GM23248 (cell line): ENCODE measurements around the gene BHMT2. TPM values are rescaled to one million over a fixed set of nuclear protein-coding genes. Genes with fewer than 3 reads are reported as not detected.

Source experiments
- DNase-seq: peaks from one replicate; pipeline ENCODE4 v3.0.0-alpha.2; 2015
- H2AFZ ChIP-seq: fragments of 200-600 bp; sonication (generic); 2 replicates; pipeline ENCODE4 v1.6.1; 2016; ENCODE audit warnings: antibody characterized with exemption
- H3F3A ChIP-seq: fragments of 200-600 bp; sonication (generic); 2 replicates; pipeline ENCODE4 v1.6.1; 2016; ENCODE audit warnings: mild to moderate bottlenecking, antibody characterized with exemption, mixed run types; ENCODE audit not compliant: insufficient read depth
- H3K27ac ChIP-seq: fragments of 200-600 bp; sonication (generic); 2 replicates; pipeline ENCODE4 v1.5.1; 2016; ENCODE audit warnings: mild to moderate bottlenecking
- H3K27me3 ChIP-seq: fragments of 200-600 bp; sonication (generic); replicated peaks from 2 replicates; pipeline ENCODE4 v1.6.1; 2016; ENCODE audit warnings: mild to moderate bottlenecking; ENCODE audit not compliant: insufficient read depth
- H3K36me3 ChIP-seq: fragments of 200-600 bp; sonication (generic); 2 replicates; pipeline ENCODE4 v1.6.1; 2016; ENCODE audit warnings: low read depth, mild to moderate bottlenecking
- H3K4me1 ChIP-seq: fragments of 200-600 bp; sonication (generic); 2 replicates; pipeline ENCODE4 v1.6.1; 2016; ENCODE audit warnings: mild to moderate bottlenecking; ENCODE audit not compliant: insufficient read depth
- H3K4me2 ChIP-seq: fragments of 200-600 bp; sonication (generic); one replicate; pipeline ENCODE4 v1.6.1; 2016; ENCODE audit warnings: mild to moderate bottlenecking; ENCODE audit not compliant: unreplicated experiment
- H3K4me3 ChIP-seq: fragments of 200-600 bp; sonication (generic); 2 replicates; pipeline ENCODE4 v1.5.1; 2016; ENCODE audit warnings: mild to moderate bottlenecking
- H3K79me2 ChIP-seq: fragments of 200-600 bp; sonication (generic); 2 replicates; pipeline ENCODE4 v1.6.1; 2016; ENCODE audit warnings: mild to moderate bottlenecking; ENCODE audit not compliant: insufficient read depth
- H3K9ac ChIP-seq: fragments of 200-600 bp; sonication (generic); 2 replicates; pipeline ENCODE4 v1.6.1; 2016; ENCODE audit warnings: mild to moderate bottlenecking
- H3K9me2 ChIP-seq: fragments of 200-600 bp; sonication (generic); 2 replicates; pipeline ENCODE4 v1.6.1; 2016; ENCODE audit warnings: mixed run types, mild to moderate bottlenecking, moderate library complexity; ENCODE audit not compliant: insufficient read depth
- H3K9me3 ChIP-seq: fragments of 200-600 bp; sonication (generic); one replicate; pipeline ENCODE4 v1.6.1; 2017; ENCODE audit warnings: low read depth
- H4K20me1 ChIP-seq: fragments of 200-600 bp; sonication (generic); 2 replicates; pipeline ENCODE4 v1.6.0; 2016; ENCODE audit not compliant: insufficient read depth
- EZH2 ChIP-seq: fragments of 200-600 bp; sonication (generic); IDR thresholded peaks from 2 replicates; pipeline ENCODE4 v1.6.1; 2018; ENCODE audit warnings: antibody characterized with exemption, mild to moderate bottlenecking; ENCODE audit not compliant: insufficient read depth, poor library complexity, severe bottlenecking
- EZH2phosphoT487 ChIP-seq: fragments of 200-600 bp; sonication (generic); IDR thresholded peaks from 2 replicates; pipeline ENCODE4 v1.6.1; 2018; ENCODE audit warnings: antibody characterized with exemption, moderate library complexity, mild to moderate bottlenecking, low read depth; ENCODE audit not compliant: insufficient read depth
- WGBS, 2 experiments: methylation state at CpG; one replicate each; pipeline ENCODE4 v1.1.6; 2015 to 2017; ENCODE audit warnings: low lambda C conversion rate in 2 of 2, low coverage in 1 of 2; ENCODE audit errors: missing lambda C conversion rate in 2 of 2; 5-methylcytosine and 5-hydroxymethylcytosine counted together
- in situ Hi-C: fragments of 300-500 bp; cut with MboI; formaldehyde crosslinking; loops from 2 replicates; pipeline ENCODE4 v1.15.0; 2020
- polyA plus RNA-seq: library from polyadenylated mRNA; unstranded; fragments of >200 nt; fragmentation: Nextera tagmentation; extraction: Ambion mirVana; gene quantifications from 2 replicates; pipeline ENCODE4 v1.2.1, GENCODE V29; 2016
- total RNA-seq: library from RNA; depleted of rRNA; stranded (reverse); fragments of >200 nt; shearing (Covaris generic); gene quantifications from 2 replicates; pipeline ENCODE4 v1.2.3, GENCODE V29; 2014

BHMT2 gene
- total and polyA plus RNA-seq, 2 experiments from 2014 or later, result 4.4 to 6.2 TPM

DNA sequence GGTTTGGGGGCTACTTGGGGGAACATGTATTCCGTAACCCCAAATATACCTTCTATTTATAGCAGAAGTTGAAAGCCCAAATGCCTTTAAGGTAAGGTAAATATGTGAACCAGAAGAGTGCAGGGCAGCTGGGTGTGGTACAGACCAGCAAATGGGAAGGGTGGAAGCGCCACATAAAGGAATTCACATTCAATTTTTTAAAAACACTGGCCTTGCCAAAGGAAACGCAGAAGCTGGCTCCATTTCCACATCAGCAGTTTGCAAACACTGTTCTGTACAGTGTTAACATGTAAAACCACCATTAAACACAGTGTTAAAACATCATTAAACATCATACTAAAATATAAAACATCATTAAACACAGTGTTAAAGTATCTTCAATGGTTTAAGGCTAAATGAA lies 38.5 kb downstream of the BHMT2 start:
- H3K4me2 ChIP-seq, result no peak overlapping the region
- no peaks in the 10 kb centered on the region for H4K20me1 ChIP-seq
- H3K9me3 ChIP-seq, result no peaks in the 10 kb centered on the region
- H3K27ac ChIP-seq, result no peak overlapping the region
- 0 out of 2 replicates have a peak, but pooled peaks cover 6% of the 10 kb centered on the region for H3F3A ChIP-seq
- H3K9ac ChIP-seq, result no peak overlapping the region
- no peak overlapping the region for H2AFZ ChIP-seq
- DNase-seq, result no peak
- in situ Hi-C loops, result no loop called here
- H3K4me1 ChIP-seq, result no peaks in the 10 kb centered on the region
- H3K4me3 ChIP-seq, result no peak overlapping the region
- H3K79me2 ChIP-seq, result no peaks in the 10 kb centered on the region
- 55 to 64% methylated on average over 3 of the region's 3 CpGs for WGBS, 2 experiments
- peaks cover 19% of the 10 kb centered on the region for H3K27me3 ChIP-seq
- no peaks in the 10 kb centered on the region for H3K9me2 ChIP-seq
- no peaks in the 10 kb centered on the region for H3K36me3 ChIP-seq
- TF ChIP-seq EZH2phosphoT487 (no peak), EZH2 (no peak)

DNA sequence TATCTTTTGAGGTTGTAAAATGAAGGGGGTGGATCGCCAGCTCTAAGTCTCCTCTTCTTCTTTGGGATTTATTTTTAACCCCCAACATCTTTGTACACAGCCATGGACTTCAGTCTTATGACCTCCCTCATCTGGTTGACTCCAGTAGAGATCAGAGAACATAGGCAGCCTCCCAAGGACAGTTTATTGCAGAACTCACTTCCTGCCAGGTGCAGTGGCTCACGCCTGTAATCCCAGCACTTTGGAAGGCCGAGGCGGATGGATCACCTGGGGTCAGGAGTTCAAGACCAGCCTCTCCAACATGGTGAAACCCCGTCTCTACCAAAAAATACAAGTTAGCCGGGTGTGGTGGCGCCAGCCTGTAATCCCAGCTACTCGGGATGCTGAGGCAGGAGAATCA lies 39.2 kb downstream of the BHMT2 start:
- in situ Hi-C loops, result no loop called here
- H3K27me3 ChIP-seq, result peaks cover 25% of the 10 kb centered on the region
- H3K4me1 ChIP-seq, result no peaks in the 10 kb centered on the region
- H3K9me2 ChIP-seq, result no peaks in the 10 kb centered on the region
- TF ChIP-seq EZH2phosphoT487 (no peak), EZH2 (no peak)
- no peaks in the 10 kb centered on the region for H4K20me1 ChIP-seq
- DNase-seq, result no peak
- no peak overlapping the region for H2AFZ ChIP-seq
- 94% methylated on average over 8 of the region's 8 CpGs for WGBS, 2 experiments
- no peak overlapping the region for H3K27ac ChIP-seq
- H3F3A ChIP-seq, result 0 out of 2 replicates have a peak, but pooled peaks cover 6% of the 10 kb centered on the region
- no peak overlapping the region for H3K4me3 ChIP-seq
- no peaks in the 10 kb centered on the region for H3K79me2 ChIP-seq
- no peaks in the 10 kb centered on the region for H3K9me3 ChIP-seq
- H3K36me3 ChIP-seq, result no peaks in the 10 kb centered on the region
- H3K4me2 ChIP-seq, result no peak overlapping the region
- no peak overlapping the region for H3K9ac ChIP-seq

- Histone ChIP-seq H3K4me1 (no peaks in the 10 kb centered on the region), H3K27me3 (peaks cover 25% of the 10 kb centered on the region), H3K79me2 (no peaks in the 10 kb centered on the region), H3K4me2 (no peak overlapping the region), H3K4me3 (no peak overlapping the region), H4K20me1 (no peaks in the 10 kb centered on the region), H3K9me2 (no peaks in the 10 kb centered on the region), H3K27ac (no peak overlapping the region), H3K9me3 (no peaks in the 10 kb centered on the region), H3F3A (0 out of 2 replicates have a peak, but pooled peaks cover 6% of the 10 kb centered on the region), H2AFZ (no peak overlapping the region), H3K9ac (no peak overlapping the region), H3K36me3 (no peaks in the 10 kb centered on the region)
- no peak for DNase-seq
- in situ Hi-C loops, result no loop called here
- TF ChIP-seq EZH2phosphoT487 (no peak), EZH2 (no peak)
- 70 to 73% methylated on average over 15 of the region's 15 CpGs for WGBS, 2 experiments
Observed at GRCh38 chr5:79109527-79110492, 40.2 kb downstream of the BHMT2 start.

GRCh38 chr5:79111387-79111959 lies 41.9 kb downstream of the BHMT2 start, which contains the start of gene BHMT:
Gene BHMT (plus strand): TSS chr5:79111809. CDS start chr5:79111886, 77 bp downstream.
- TF ChIP-seq EZH2 (no peak), EZH2phosphoT487 (no peak)
- in situ Hi-C loops, result no loop called here
- no peak within 1 kb of the TSS for H3K27ac ChIP-seq
- peak within 1 kb of the TSS; percentile 11; the same call in 1 of the 2 replicates for H2AFZ ChIP-seq
- 0 out of 2 replicates have a peak within 1 kb of the TSS, but pooled peaks have one; percentile 27 for H3K4me3 ChIP-seq
- 47 to 49% methylated on average over 30 to 32 of the region's 32 CpGs for WGBS, 2 experiments
- no peak for DNase-seq
- H3K9ac ChIP-seq, result no peak within 1 kb of the TSS
- H4K20me1 ChIP-seq, result no peaks in the 10 kb centered on the region
- H3K4me2 ChIP-seq, result peak within 1 kb of the TSS; percentile 25
- peaks cover 25% of the 10 kb centered on the region for H3K27me3 ChIP-seq
- no peaks in the 10 kb centered on the region for H3K9me2 ChIP-seq
- H3K79me2 ChIP-seq, result no peaks in the 10 kb centered on the region
- H3K4me1 ChIP-seq, result no peaks in the 10 kb centered on the region
- 0 out of 2 replicates have a peak, but pooled peaks cover 6% of the 10 kb centered on the region for H3F3A ChIP-seq
- no peaks in the 10 kb centered on the region for H3K9me3 ChIP-seq
- no peaks in the 10 kb centered on the region for H3K36me3 ChIP-seq
